Stimulated activated naive CD8-positive, alpha-beta T cell treated with anti-CD3 and anti-CD28 coated beads, Interleukin-15, Interleukin-2, amounts not matched to agents 100 ng/mL and 50 ng/mL, for 24 hours (primary cell): ENCODE measurements around the gene PIK3R4.

Experiments
- H3K27ac Mint-ChIP-seq: one replicate; pipeline ENCODE4 v1.8.0; 2021; ENCODE audit warnings: mild to moderate bottlenecking, mixed read lengths
- H3K27me3 Mint-ChIP-seq: one replicate; pipeline ENCODE4 v1.8.0; 2021; ENCODE audit warnings: mixed read lengths
- H3K36me3 Mint-ChIP-seq: one replicate; pipeline ENCODE4 v1.8.0; 2021; ENCODE audit warnings: low read depth, mixed read lengths
- H3K4me1 Mint-ChIP-seq: one replicate; pipeline ENCODE4 v1.8.0; 2021; ENCODE audit warnings: low read depth, mixed read lengths
- H3K4me3 Mint-ChIP-seq: one replicate; pipeline ENCODE4 v1.8.0; 2021; ENCODE audit warnings: mild to moderate bottlenecking, mixed read lengths
- H3K9me3 Mint-ChIP-seq: one replicate; pipeline ENCODE4 v1.8.0; 2021; ENCODE audit warnings: mixed read lengths

The PIK3R4 gene

DNA sequence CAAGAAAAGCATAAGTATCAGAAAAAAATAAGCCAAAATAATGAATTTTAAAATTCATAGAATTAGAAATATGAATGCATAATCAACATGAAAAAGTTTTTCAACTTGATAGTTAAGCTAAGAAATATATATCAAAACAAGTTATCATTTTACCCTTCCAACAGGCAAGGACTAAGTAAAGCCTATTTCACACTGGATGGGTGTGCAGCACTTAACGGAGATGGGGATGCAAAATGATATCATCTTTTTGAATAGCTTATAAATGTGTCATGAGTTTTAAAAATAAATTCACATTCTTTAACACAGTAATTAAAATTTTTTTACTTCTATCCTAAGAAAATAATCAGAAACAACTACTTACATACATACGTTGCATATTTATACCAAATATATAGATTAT, 20.9 kb downstream of the PIK3R4 start:
- no peak overlapping the region for H3K4me3 Mint-ChIP-seq
- H3K27me3 Mint-ChIP-seq: no peaks in the 10 kb centered on the region
- peaks cover 31% of the 10 kb centered on the region for H3K36me3 Mint-ChIP-seq
- no peaks in the 10 kb centered on the region for H3K4me1 Mint-ChIP-seq
- H3K9me3 Mint-ChIP-seq: no peaks in the 10 kb centered on the region
- no peak overlapping the region for H3K27ac Mint-ChIP-seq

DNA sequence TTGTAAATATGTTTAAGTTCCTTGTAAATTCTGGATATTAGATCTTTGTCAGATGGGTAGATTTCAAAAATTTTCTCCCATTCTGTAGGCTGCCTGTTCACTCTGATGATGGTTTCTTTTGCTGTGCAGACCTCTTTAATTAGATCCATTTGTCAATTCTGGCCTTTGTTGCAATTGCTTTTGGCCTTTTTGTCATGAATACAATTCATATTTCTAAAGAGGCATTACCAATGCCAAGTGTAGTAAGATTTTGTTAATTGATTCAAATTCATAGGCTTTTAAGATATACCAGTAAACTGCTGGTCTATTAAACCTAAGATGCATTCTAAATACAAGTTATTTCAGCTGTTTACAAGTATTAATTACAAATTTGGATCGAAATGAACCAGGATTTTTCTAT, 31.0 kb downstream of the PIK3R4 start:
- Mint-ChIP-seq H3K36me3 (peaks cover 58% of the 10 kb centered on the region), H3K27ac (no peak overlapping the region), H3K4me3 (no peak overlapping the region), H3K9me3 (no peaks in the 10 kb centered on the region), H3K27me3 (no peaks in the 10 kb centered on the region), H3K4me1 (peaks cover 4% of the 10 kb centered on the region)

DNA sequence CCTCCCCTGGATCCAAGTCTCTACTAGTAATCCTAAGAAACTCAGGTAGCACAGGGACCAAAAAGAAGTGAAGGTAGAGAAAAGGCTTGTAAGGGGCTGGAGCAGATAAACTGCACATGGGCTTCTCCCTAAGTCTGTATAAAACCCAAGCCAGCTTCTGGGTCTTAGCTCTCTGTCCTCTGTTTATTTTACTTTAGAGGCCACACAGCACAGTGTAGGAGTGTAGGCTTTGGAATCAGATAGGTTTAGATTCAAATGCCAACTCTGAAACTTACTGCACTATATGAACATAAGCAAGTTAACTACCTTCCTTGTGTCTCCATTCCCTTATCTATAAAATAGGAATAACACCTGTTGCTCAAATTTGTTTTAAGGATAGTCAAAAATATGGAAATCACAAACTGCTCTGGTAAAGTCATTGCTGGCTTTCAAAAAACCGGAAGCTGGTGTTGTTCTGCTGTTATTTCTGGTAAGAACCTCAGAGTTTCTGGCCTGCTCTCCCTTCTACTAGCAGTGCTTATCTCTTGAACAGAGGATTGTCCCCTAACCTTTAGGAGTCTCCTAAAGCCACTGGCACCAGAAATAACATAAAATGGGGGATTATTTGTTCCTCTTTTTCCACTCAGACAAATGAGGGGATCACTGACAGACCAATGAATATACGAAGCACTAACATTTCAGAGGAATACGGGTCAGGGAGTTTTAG, 33.8 kb downstream of the PIK3R4 start:
- peaks cover 4% of the 10 kb centered on the region for H3K4me1 Mint-ChIP-seq
- H3K27ac Mint-ChIP-seq: no peak overlapping the region
- H3K36me3 Mint-ChIP-seq: peaks cover 63% of the 10 kb centered on the region
- H3K9me3 Mint-ChIP-seq: no peaks in the 10 kb centered on the region
- H3K27me3 Mint-ChIP-seq: no peaks in the 10 kb centered on the region
- H3K4me3 Mint-ChIP-seq: no peak overlapping the region

DNA sequence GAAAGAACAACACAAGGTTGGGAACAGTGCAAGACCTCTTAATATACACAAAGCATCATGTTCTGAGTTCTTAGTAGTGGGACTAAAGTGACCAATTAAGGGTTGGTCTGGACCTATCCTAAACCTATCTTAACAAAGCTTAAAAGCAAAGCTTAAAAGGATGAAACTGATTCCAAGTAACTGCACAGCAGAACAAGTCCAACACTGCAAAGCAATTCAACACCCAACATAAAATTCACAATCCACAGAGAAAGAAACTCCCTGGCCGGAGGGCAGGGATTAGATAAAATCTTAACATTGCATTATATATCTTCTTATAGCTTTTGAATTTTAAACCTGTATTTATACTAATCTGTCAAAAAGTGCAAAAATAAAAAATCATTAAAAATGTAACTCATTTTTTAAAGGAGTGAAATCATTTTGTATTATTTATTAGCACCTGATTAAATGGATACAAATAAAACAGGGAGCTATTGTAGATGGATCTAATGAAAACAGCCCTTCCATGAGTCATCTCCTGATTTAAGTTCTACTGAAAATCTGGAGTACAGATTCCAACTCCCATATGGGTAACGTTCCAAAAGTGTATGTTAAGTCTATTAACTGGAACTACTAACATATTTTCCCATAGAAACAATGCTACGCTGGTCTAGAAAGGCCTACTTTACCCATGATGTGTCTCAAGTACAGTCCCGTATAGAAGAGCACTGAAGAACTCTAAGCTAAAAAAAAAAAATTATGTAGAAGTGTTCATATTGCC, 34.9 kb downstream of the PIK3R4 start:
- Mint-ChIP-seq H3K4me3 (no peak overlapping the region), H3K36me3 (peaks cover 59% of the 10 kb centered on the region), H3K27ac (no peak overlapping the region), H3K27me3 (no peaks in the 10 kb centered on the region), H3K9me3 (no peaks in the 10 kb centered on the region), H3K4me1 (peaks cover 4% of the 10 kb centered on the region)

DNA sequence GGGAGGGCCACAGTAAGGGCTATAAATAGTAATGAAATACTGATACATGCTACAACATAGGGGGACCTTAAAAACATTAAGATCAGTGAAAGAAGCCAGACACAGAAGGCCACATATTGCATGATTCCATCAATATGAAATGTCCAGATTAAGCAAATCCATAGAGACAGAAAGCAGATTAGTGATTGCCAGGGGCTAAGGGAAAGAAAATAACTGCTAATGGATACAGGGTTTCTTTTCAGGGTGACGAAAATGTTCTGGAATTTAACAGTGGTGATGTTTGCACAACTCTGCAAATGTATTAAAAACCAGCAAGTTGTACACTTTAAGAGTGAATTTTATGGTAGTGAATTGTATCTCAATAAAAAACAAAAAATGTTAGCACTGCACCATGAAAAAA, 37.0 kb downstream of the PIK3R4 start:
- Mint-ChIP-seq H3K27me3 (no peaks in the 10 kb centered on the region), H3K27ac (no peak overlapping the region), H3K9me3 (no peaks in the 10 kb centered on the region), H3K36me3 (peaks cover 47% of the 10 kb centered on the region), H3K4me1 (no peaks in the 10 kb centered on the region), H3K4me3 (no peak overlapping the region)

DNA sequence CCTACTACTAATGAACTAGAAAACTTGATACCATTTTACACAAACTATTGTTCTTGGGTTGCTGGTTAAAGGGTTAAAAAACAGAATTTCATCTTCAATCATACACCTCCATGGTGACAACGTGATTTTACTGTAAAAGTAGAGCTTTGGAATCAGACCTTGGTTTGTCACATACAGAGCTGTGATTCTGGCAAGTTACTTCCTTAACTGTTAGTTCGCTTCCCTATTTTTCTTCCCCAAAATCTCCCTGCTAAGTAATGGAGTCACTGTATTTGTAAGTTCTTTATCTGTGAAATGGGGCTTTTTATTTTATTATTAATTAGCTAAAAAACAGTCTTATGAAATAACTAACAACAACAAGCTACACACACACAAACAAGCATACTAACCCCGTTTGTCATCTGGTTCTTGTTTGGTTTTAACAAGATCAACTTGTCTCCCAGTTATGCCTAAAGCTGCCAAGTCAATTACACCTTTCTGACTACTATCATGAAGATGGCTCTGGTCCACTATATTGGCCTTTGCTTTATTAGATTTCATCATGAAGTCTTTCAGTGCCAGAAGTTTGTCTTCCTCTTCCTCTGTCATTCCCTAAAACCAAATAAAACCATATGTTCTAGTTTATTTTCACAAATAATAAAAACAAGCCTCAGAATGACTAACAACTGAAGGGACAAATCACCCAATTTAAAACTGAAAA, 38.6 kb downstream of the PIK3R4 start:
- H3K4me3 Mint-ChIP-seq: no peak overlapping the region
- no peaks in the 10 kb centered on the region for H3K27me3 Mint-ChIP-seq
- H3K4me1 Mint-ChIP-seq: no peaks in the 10 kb centered on the region
- H3K36me3 Mint-ChIP-seq: peaks cover 41% of the 10 kb centered on the region
- no peak overlapping the region for H3K27ac Mint-ChIP-seq
- no peaks in the 10 kb centered on the region for H3K9me3 Mint-ChIP-seq

DNA sequence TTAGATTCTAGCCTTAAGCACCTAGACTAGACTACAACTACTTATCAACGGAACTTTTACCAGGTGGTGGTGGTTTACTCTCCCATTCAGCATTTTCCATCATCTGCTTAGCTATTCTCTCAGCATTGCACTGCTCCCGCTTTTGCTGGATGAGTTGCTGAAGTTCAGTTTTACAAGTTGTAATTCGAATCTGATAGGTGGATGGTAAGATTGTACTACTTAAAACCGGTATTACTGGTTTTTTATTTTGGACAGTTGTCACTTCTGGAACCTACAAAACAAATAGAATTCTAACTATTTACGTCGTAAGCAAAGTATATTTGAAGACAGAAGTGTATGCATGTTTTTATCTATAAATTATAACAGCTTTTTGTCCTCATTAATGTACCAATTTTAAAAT, 41.1 kb downstream of the PIK3R4 start:
- H3K9me3 Mint-ChIP-seq: no peaks in the 10 kb centered on the region
- H3K36me3 Mint-ChIP-seq: peaks cover 50% of the 10 kb centered on the region
- no peaks in the 10 kb centered on the region for H3K4me1 Mint-ChIP-seq
- H3K4me3 Mint-ChIP-seq: no peak overlapping the region
- H3K27me3 Mint-ChIP-seq: no peaks in the 10 kb centered on the region
- no peak overlapping the region for H3K27ac Mint-ChIP-seq

DNA sequence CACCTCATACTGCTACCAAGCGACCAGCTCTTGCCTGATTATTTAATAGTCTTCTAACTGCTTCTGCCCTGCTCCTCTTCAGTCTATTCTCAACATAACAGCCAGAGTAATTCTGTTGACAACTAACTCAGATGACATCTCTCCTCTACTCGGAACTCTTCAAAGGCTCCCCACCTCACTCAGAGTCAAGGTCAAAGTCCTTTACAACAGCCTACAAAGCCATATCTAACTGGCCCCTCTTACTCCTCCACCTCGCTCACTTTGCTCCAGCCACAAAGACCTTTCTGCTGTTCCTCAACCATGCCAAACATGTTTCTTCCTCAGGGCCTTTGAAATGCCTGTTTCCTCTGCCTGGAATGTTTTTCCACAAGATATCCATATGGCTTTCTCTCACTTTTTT, 43.6 kb downstream of the PIK3R4 start:
- Mint-ChIP-seq H3K4me3 (no peak overlapping the region), H3K4me1 (no peaks in the 10 kb centered on the region), H3K9me3 (no peaks in the 10 kb centered on the region), H3K36me3 (peaks cover 57% of the 10 kb centered on the region), H3K27me3 (no peaks in the 10 kb centered on the region), H3K27ac (no peak overlapping the region)

DNA sequence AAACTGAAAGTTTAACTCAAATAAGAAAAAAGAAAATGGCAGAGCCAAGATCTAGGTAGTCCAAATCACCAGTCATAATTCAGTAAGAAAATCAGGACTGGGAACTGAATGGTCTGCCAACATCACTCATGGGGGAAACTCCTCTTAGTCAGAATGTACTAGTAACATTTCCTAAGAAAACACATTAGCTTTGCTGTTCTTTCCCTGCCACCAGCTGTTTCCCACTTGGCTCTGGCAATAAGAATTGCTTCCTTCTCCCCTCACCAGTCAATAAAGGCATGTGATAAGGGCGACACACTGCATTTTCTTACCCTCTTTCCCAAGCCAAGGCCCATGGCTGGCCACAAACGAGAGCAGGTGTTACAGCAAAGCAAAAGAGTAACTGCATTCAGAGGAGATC, 46.1 kb downstream of the PIK3R4 start:
- H3K27me3 Mint-ChIP-seq: no peaks in the 10 kb centered on the region
- H3K27ac Mint-ChIP-seq: no peak overlapping the region
- no peak overlapping the region for H3K4me3 Mint-ChIP-seq
- peaks cover 64% of the 10 kb centered on the region for H3K36me3 Mint-ChIP-seq
- no peaks in the 10 kb centered on the region for H3K9me3 Mint-ChIP-seq
- H3K4me1 Mint-ChIP-seq: no peaks in the 10 kb centered on the region

DNA sequence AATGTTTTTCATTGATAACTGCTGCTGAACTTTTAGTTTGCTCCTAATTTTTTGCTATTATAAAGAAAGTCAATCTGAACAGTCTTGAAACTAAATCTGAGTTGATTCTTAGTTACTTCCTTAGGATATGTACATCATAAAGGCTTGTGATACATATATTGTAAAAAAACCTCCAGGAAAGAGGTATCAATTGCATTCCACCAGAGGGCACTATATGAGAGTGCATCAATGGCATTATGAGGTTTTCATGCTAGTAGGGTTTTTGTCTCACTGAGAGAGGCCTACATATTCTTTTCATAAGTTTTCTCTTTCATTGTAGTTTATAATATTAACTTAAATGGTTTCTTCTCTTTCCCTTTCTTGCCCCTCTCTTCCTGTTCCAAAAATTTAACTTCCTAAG, 46.9 kb downstream of the PIK3R4 start:
- no peaks in the 10 kb centered on the region for H3K27me3 Mint-ChIP-seq
- H3K4me1 Mint-ChIP-seq: no peaks in the 10 kb centered on the region
- no peaks in the 10 kb centered on the region for H3K9me3 Mint-ChIP-seq
- H3K4me3 Mint-ChIP-seq: no peak overlapping the region
- peaks cover 70% of the 10 kb centered on the region for H3K36me3 Mint-ChIP-seq
- H3K27ac Mint-ChIP-seq: no peak overlapping the region

DNA sequence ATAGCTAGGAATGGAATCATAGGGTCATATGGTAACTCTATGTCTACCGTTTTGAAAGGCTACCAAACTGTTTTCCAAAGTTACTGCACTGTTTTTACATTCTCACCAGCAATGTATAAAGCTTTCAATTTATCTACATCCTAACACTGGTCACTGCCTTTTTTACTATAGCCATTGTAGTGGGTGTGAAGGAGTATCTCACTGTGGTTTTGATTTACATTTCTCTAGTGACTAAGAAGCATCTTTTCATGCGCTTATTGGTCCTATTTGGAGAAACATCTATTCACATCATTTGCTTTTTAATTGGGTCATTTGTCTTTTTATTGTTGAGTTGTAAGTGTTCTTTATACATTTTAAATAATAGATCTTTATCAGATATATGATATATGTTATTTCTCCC, 53.3 kb downstream of the PIK3R4 start:
- H3K36me3 Mint-ChIP-seq: peaks cover 75% of the 10 kb centered on the region
- no peaks in the 10 kb centered on the region for H3K9me3 Mint-ChIP-seq
- no peaks in the 10 kb centered on the region for H3K4me1 Mint-ChIP-seq
- no peaks in the 10 kb centered on the region for H3K27me3 Mint-ChIP-seq
- H3K4me3 Mint-ChIP-seq: no peak overlapping the region
- H3K27ac Mint-ChIP-seq: no peak overlapping the region

DNA sequence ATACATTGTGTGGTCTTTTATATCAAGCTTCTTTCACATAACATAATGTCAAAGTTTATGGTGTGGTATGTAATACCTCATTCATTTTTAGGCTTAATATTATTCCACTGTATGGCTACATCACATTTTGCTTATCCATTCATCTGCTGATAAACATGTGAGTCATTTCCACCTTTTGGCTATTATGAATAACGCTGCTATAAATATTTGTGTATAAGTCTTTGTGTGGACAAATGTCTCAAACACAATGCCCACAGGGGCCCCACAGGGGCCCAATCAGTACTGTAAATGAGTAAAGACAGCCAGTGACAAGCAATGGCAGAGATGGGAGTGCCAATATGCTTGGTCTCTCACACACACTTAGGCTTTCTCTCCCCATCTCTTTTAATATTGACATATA, 54.2 kb downstream of the PIK3R4 start:
- H3K9me3 Mint-ChIP-seq: no peaks in the 10 kb centered on the region
- H3K4me1 Mint-ChIP-seq: no peaks in the 10 kb centered on the region

DNA sequence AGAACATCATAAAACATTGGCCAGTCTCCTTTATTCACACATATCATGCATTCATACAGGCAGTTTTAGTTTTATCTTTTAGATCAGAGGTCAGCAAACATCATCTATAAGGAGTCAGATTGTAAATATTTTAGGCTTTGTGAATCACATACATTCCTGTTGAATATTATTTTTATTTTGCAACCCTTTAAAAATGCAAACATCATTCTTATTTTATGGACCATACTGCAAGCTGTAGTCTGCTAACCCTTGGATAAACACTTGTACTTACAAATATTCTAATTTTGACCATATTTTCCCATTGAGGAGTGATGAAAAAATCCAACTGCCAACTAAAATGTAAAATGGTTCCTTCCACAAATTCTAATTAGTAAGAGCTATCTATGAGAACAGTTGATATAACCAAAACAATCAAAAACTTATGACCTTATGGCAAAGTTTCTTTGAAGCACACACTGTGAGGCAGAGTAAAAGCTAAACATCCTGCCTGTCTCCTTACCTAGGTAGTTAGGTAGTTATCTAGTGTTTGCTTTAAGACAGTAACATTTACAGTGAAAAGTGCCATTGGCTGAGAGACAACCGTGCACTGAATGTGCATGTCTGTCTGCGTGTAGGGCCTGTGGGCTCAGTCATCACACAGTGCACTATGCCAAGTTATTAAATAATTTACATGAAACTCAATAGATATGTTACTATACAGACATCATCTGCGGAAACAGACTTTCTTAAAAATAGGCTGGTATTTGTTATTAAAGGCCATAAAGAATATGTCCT, 57.7 kb downstream of the PIK3R4 start:
- H3K27ac Mint-ChIP-seq: no peak overlapping the region
- no peaks in the 10 kb centered on the region for H3K27me3 Mint-ChIP-seq
- no peak overlapping the region for H3K4me3 Mint-ChIP-seq
- H3K9me3 Mint-ChIP-seq: no peaks in the 10 kb centered on the region
- no peaks in the 10 kb centered on the region for H3K4me1 Mint-ChIP-seq
- H3K36me3 Mint-ChIP-seq: peaks cover 74% of the 10 kb centered on the region

More for the DNA sequence above, 54.2 kb downstream of the PIK3R4 start:
- Mint-ChIP-seq H3K27ac (no peak overlapping the region), H3K36me3 (peaks cover 75% of the 10 kb centered on the region), H3K4me3 (no peak overlapping the region), H3K27me3 (no peaks in the 10 kb centered on the region)

DNA sequence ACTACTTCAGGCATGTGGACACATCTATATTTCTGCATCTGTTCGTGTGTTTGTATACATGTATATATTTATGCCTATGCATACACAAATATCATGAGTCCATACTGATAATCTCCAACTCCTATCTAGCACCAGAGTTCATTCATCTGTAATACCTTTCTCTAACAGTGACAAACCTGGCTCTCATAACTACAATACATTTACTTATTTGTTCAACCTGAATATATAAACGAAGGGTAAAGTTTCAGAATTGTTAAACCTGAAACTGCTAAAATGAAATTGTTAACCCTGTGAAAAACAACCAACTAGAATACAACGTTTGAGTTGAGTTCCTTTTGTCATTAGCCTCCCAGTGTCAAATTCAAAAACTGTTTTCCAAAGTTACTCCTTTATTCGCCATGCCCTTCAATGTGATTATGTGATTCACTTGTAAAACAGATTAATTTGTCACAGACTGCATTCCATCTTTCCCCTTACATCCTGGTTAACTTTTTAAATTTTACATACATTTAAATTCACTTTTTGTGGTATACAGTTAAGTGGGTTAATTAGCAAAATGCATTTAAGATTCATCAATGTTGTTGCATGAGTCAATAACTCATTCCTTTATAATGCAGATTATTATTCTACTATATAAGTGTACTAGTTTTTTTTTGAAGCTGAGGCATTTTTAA, 58.5 kb downstream of the PIK3R4 start:
- no peaks in the 10 kb centered on the region for H3K4me1 Mint-ChIP-seq
- H3K27me3 Mint-ChIP-seq: no peaks in the 10 kb centered on the region
- no peak overlapping the region for H3K4me3 Mint-ChIP-seq
- H3K36me3 Mint-ChIP-seq: peaks cover 74% of the 10 kb centered on the region
- no peak overlapping the region for H3K27ac Mint-ChIP-seq
- no peaks in the 10 kb centered on the region for H3K9me3 Mint-ChIP-seq
